ENCODE data around the gene STX12. TPM values are rescaled to one million over a fixed set of nuclear protein-coding genes. Genes with fewer than 3 reads are reported as not detected.

STX12 gene
- total RNA-seq = 23.3 and 25.9 TPM in 2 replicates

GRCh38 chr1:27772932-27773825 is at the start of gene STX12:
STX12 (plus strand) TSS chr1:27773219; CDS start chr1:27773308, 89 bp downstream.
- DNase-seq (ENCODE audit: low spot score) = peak; percentile 99
- Mint-ChIP-seq H3K27ac (peak within 1 kb of the TSS; percentile 97), H3K4me1 (ENCODE audit: low read depth) (peaks cover 22% of the 10 kb centered on the region), H3K4me3 (ENCODE audit: low read depth) (peak within 1 kb of the TSS; percentile 94), H3K9me3 (no peaks in the 10 kb centered on the region), H3K27me3 (ENCODE audit: low read depth) (no peaks in the 10 kb centered on the region), H3K36me3 (ENCODE audit: low read depth) (peaks cover 8% of the 10 kb centered on the region)
- intact Hi-C loops (cut with micrococcal nuclease) = loop anchor here (1.0 to 5.0 kb wide), 6 partner anchors 48 to 538 kb away; partner anchors contain the start of genes FAM76A, IFI6, TMEM222 and WASF2

GRCh38 chr1:27724961-27725373 is 48.1 kb upstream of the STX12 start:
- H3K36me3 Mint-ChIP-seq (ENCODE audit: low read depth) = peaks cover 14% of the 10 kb centered on the region
- H3K9me3 Mint-ChIP-seq = no peaks in the 10 kb centered on the region
- DNase-seq (ENCODE audit: low spot score) = no peak
- intact Hi-C loops (cut with micrococcal nuclease) = loop anchor here (1.0 to 5.0 kb wide), 3 partner anchors 48 to 402 kb away; partner anchors contain the start of genes AHDC1, STX12 and TMEM222
- H3K27me3 Mint-ChIP-seq (ENCODE audit: low read depth) = no peaks in the 10 kb centered on the region
- peak overlapping the region; percentile 85 for H3K4me3 Mint-ChIP-seq (ENCODE audit: low read depth)
- H3K27ac Mint-ChIP-seq = peak overlapping the region; percentile 99
- H3K4me1 Mint-ChIP-seq (ENCODE audit: low read depth) = peaks cover 14% of the 10 kb centered on the region

- intact Hi-C loops (cut with micrococcal nuclease) = loop anchor here (1.0 to 5.0 kb wide), 5 partner anchors 48 to 403 kb away; partner anchors contain the start of genes AHDC1, PPP1R8, STX12 and TMEM222
- H3K27me3 Mint-ChIP-seq (ENCODE audit: low read depth) = no peaks in the 10 kb centered on the region
- peak; percentile 99 for DNase-seq (ENCODE audit: low spot score)
- peak within 1 kb of the TSS; percentile 99 for H3K27ac Mint-ChIP-seq
- peaks cover 15% of the 10 kb centered on the region for H3K36me3 Mint-ChIP-seq (ENCODE audit: low read depth)
- peaks cover 14% of the 10 kb centered on the region for H3K4me1 Mint-ChIP-seq (ENCODE audit: low read depth)
- peak within 1 kb of the TSS; percentile 85 for H3K4me3 Mint-ChIP-seq (ENCODE audit: low read depth)
- H3K9me3 Mint-ChIP-seq = no peaks in the 10 kb centered on the region
These were observed 47.4 kb upstream of the STX12 start, which contains the start of gene FAM76A for GRCh38 chr1:27725374-27726172. FAM76A (plus strand) TSS chr1:27725961; CDS start chr1:27726081, 120 bp downstream.

DNA sequence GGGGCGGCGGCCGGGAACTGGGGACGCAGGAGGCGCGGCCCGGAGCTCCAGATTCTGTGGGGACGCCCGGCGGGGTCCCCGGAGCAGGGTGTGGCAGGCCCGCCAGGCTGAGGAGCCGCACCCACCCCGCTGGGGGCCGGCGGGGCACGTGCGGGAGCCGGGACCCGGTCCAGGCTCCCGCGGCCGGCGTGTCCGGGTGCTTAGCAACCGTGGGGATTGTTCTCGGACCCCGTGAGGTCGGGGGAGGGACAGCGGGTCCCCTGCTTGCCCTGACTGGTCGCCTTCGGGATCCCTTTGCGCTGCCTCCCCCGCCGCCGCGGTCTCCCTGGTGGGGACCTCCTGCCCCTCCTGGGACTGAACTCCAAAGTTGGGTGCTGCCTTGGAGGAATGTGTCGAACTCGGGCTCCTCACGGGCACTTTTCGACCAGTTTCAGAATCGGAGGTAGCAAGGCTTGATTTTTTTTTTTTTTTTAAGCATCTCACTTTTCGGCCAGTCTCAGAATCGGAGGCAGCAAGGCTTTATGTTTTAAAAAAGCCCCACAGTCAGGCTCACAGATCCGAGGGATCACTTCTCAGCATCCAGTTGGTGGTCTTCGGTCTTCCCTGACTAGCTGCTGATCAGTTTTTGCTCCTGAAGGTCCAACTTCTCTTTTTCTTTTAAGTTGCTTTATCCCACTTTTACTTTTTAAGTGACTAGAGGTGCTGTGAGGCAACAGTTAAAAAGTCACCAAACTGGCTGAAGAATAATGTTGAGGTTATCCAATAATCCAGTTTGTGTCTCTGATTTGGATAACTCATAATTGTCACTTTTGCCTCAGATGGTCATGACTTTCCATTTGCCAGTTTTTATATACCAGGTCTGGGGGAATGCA is 46.6 kb upstream of the STX12 start:
- intact Hi-C loops (cut with micrococcal nuclease) = loop anchor here (2.0 to 5.0 kb wide), 3 partner anchors 56 to 124 kb away; partner anchors contain the start of genes AHDC1 and PPP1R8
- peak overlapping the region; percentile 33 for H3K27ac Mint-ChIP-seq
- H3K9me3 Mint-ChIP-seq = no peaks in the 10 kb centered on the region
- H3K27me3 Mint-ChIP-seq (ENCODE audit: low read depth) = no peaks in the 10 kb centered on the region
- H3K4me3 Mint-ChIP-seq (ENCODE audit: low read depth) = peak overlapping the region; percentile 81
- H3K4me1 Mint-ChIP-seq (ENCODE audit: low read depth) = peaks cover 14% of the 10 kb centered on the region
- peak; percentile 43 for DNase-seq (ENCODE audit: low spot score)
- H3K36me3 Mint-ChIP-seq (ENCODE audit: low read depth) = peaks cover 19% of the 10 kb centered on the region

DNA sequence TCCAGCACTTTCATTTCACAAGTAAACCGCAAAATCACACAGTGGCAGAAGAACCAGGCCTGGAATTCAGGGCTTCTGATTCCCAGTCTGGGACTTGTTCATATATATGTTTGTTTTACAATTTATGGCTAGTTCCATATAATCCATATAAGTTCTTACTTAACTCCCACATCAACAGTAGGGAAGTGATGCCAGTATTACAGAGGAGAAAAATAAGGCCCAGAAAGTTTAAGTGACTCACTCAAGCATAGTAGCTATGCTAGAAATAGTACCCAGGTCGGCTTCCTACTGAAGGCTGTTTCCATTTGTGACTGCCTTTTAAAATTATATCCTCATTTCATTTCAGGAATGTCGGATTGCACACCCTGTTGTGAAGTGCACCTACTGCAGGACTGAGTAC is 45.9 kb upstream of the STX12 start:
- intact Hi-C loops (cut with micrococcal nuclease) = loop anchor here (2.0 to 5.0 kb wide), 3 partner anchors 56 to 125 kb away; partner anchors contain the start of genes AHDC1 and PPP1R8

DNA sequence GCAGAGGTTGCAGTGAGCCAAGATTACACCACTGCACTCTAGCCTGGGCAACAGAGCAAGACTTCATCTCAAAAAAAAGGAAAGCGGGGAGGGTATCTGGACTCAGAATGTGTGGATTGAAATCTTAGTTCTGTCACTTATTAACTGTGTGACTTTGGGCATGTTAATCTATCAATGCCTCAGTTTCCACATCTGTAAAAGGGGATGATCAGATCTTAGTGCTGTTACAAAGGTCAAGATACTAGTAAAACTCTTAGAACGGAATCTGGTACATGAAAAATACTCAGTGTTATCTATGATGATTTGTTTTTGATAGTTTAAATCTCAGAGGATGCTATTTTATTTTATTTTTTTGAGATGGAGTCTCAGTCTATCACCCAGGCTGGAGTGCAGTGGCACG is 36.8 kb upstream of the STX12 start:
- Mint-ChIP-seq H3K4me1 (ENCODE audit: low read depth) (no peaks in the 10 kb centered on the region), H3K36me3 (ENCODE audit: low read depth) (peaks cover 44% of the 10 kb centered on the region), H3K4me3 (ENCODE audit: low read depth) (no peak overlapping the region), H3K9me3 (no peaks in the 10 kb centered on the region), H3K27me3 (ENCODE audit: low read depth) (no peaks in the 10 kb centered on the region), H3K27ac (no peak overlapping the region)
- intact Hi-C loops (cut with micrococcal nuclease) = no loop called here
- no peak for DNase-seq (ENCODE audit: low spot score)

More for the DNA sequence above, 45.9 kb upstream of the STX12 start:
- peak overlapping the region; percentile 81 for H3K4me3 Mint-ChIP-seq (ENCODE audit: low read depth)
- peaks cover 22% of the 10 kb centered on the region for H3K36me3 Mint-ChIP-seq (ENCODE audit: low read depth)
- H3K27ac Mint-ChIP-seq = no peak overlapping the region
- peaks cover 14% of the 10 kb centered on the region for H3K4me1 Mint-ChIP-seq (ENCODE audit: low read depth)
- no peaks in the 10 kb centered on the region for H3K9me3 Mint-ChIP-seq
- H3K27me3 Mint-ChIP-seq (ENCODE audit: low read depth) = no peaks in the 10 kb centered on the region
- DNase-seq (ENCODE audit: low spot score) = no peak

GRCh38 chr1:27741121-27741520 is 31.9 kb upstream of the STX12 start:
- Mint-ChIP-seq H3K4me1 (ENCODE audit: low read depth) (no peaks in the 10 kb centered on the region), H3K4me3 (ENCODE audit: low read depth) (no peak overlapping the region), H3K27ac (no peak overlapping the region), H3K36me3 (ENCODE audit: low read depth) (peaks cover 40% of the 10 kb centered on the region), H3K27me3 (ENCODE audit: low read depth) (no peaks in the 10 kb centered on the region), H3K9me3 (no peaks in the 10 kb centered on the region)
- no peak for DNase-seq (ENCODE audit: low spot score)
- intact Hi-C loops (cut with micrococcal nuclease) = no loop called here

GRCh38 chr1:27744556-27744955 is 28.5 kb upstream of the STX12 start:
- H3K36me3 Mint-ChIP-seq (ENCODE audit: low read depth) = peaks cover 29% of the 10 kb centered on the region
- H3K27me3 Mint-ChIP-seq (ENCODE audit: low read depth) = no peaks in the 10 kb centered on the region
- H3K4me1 Mint-ChIP-seq (ENCODE audit: low read depth) = no peaks in the 10 kb centered on the region
- H3K9me3 Mint-ChIP-seq = no peaks in the 10 kb centered on the region
- intact Hi-C loops (cut with micrococcal nuclease) = no loop called here
- no peak overlapping the region for H3K4me3 Mint-ChIP-seq (ENCODE audit: low read depth)
- no peak for DNase-seq (ENCODE audit: low spot score)
- no peak overlapping the region for H3K27ac Mint-ChIP-seq

DNA sequence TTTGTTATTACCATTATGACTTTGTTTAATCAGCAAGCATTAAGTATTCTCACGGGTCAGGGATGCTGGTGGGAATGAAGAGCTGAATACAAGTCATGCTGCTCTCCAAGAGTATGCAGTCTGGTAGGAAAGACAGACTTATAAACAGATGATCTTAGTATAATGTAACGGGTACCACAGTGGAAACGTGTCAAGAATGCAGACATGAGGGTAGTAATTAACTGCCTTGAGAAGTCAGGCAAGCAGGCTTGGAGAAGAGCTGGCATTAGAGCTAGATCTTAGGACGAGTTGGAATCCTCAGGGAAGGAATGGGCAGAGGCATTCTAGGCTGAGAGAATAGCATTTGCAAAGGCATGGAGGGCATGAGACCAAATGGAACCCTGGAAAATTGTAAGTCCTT is 27.6 kb upstream of the STX12 start:
- H3K36me3 Mint-ChIP-seq (ENCODE audit: low read depth) = peaks cover 32% of the 10 kb centered on the region
- no peak overlapping the region for H3K27ac Mint-ChIP-seq
- no peak overlapping the region for H3K4me3 Mint-ChIP-seq (ENCODE audit: low read depth)
- no peak for DNase-seq (ENCODE audit: low spot score)
- no peaks in the 10 kb centered on the region for H3K27me3 Mint-ChIP-seq (ENCODE audit: low read depth)
- intact Hi-C loops (cut with micrococcal nuclease) = no loop called here
- H3K4me1 Mint-ChIP-seq (ENCODE audit: low read depth) = no peaks in the 10 kb centered on the region
- H3K9me3 Mint-ChIP-seq = no peaks in the 10 kb centered on the region

DNA sequence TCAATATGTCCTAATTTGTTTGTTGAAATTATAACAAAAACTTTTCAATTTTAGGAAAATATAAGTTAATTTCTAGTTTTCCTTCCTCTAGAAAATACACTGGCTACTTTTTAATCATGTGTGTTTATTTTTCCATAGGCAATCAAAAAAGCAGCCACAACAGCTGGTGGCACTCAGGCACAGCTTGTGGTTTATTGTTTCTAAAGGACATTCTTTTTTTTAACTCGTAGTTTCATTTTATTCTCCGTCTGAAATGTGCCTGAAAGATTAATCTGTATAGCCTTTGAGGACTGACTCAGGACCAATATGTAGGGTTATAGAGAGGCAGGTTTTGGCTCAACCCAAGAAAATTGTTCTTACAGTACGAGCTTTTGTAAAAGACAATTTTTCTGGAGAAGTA is 20.7 kb upstream of the STX12 start:
- Mint-ChIP-seq H3K27me3 (ENCODE audit: low read depth) (no peaks in the 10 kb centered on the region), H3K4me3 (ENCODE audit: low read depth) (no peak overlapping the region), H3K36me3 (ENCODE audit: low read depth) (peaks cover 35% of the 10 kb centered on the region), H3K9me3 (no peaks in the 10 kb centered on the region), H3K4me1 (ENCODE audit: low read depth) (peaks cover 3% of the 10 kb centered on the region), H3K27ac (no peak overlapping the region)
- DNase-seq (ENCODE audit: low spot score) = no peak
- intact Hi-C loops (cut with micrococcal nuclease) = no loop called here

GRCh38 chr1:27755286-27755685 is 17.7 kb upstream of the STX12 start:
- H3K4me3 Mint-ChIP-seq (ENCODE audit: low read depth) = no peak overlapping the region
- no peaks in the 10 kb centered on the region for H3K27me3 Mint-ChIP-seq (ENCODE audit: low read depth)
- DNase-seq (ENCODE audit: low spot score) = no peak
- H3K9me3 Mint-ChIP-seq = no peaks in the 10 kb centered on the region
- peaks cover 3% of the 10 kb centered on the region for H3K4me1 Mint-ChIP-seq (ENCODE audit: low read depth)
- peaks cover 39% of the 10 kb centered on the region for H3K36me3 Mint-ChIP-seq (ENCODE audit: low read depth)
- intact Hi-C loops (cut with micrococcal nuclease) = no loop called here
- H3K27ac Mint-ChIP-seq = no peak overlapping the region

GRCh38 chr1:27755865-27756264 is 17.2 kb upstream of the STX12 start:
- Mint-ChIP-seq H3K36me3 (ENCODE audit: low read depth) (peaks cover 36% of the 10 kb centered on the region), H3K9me3 (no peaks in the 10 kb centered on the region), H3K4me1 (ENCODE audit: low read depth) (peaks cover 3% of the 10 kb centered on the region), H3K27me3 (ENCODE audit: low read depth) (no peaks in the 10 kb centered on the region), H3K4me3 (ENCODE audit: low read depth) (no peak overlapping the region), H3K27ac (no peak overlapping the region)
- no peak for DNase-seq (ENCODE audit: low spot score)
- intact Hi-C loops (cut with micrococcal nuclease) = no loop called here

Data from activated T-helper 2 cell treated with anti-CD3 and anti-CD28 coated beads, Interferon-gamma antibody, Interleukin-2, Interleukin-4, amounts not matched to agents 10 μg/mL and 5 μg/mL and 100 μg/mL, durations not matched to agents 14 hours and 24 hours and 36 hours (primary cell).